Measurements from ENCODE around the gene FSCB.
"Not testable (repeated sequence)": the region's sequence is repeated elsewhere in the genome, so short reads cannot be mapped to it uniquely, and the experiment has no call there.

Gene FSCB, protein sequence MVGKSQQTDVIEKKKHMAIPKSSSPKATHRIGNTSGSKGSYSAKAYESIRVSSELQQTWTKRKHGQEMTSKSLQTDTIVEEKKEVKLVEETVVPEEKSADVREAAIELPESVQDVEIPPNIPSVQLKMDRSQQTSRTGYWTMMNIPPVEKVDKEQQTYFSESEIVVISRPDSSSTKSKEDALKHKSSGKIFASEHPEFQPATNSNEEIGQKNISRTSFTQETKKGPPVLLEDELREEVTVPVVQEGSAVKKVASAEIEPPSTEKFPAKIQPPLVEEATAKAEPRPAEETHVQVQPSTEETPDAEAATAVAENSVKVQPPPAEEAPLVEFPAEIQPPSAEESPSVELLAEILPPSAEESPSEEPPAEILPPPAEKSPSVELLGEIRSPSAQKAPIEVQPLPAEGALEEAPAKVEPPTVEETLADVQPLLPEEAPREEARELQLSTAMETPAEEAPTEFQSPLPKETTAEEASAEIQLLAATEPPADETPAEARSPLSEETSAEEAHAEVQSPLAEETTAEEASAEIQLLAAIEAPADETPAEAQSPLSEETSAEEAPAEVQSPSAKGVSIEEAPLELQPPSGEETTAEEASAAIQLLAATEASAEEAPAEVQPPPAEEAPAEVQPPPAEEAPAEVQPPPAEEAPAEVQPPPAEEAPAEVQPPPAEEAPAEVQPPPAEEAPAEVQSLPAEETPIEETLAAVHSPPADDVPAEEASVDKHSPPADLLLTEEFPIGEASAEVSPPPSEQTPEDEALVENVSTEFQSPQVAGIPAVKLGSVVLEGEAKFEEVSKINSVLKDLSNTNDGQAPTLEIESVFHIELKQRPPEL

DNA sequence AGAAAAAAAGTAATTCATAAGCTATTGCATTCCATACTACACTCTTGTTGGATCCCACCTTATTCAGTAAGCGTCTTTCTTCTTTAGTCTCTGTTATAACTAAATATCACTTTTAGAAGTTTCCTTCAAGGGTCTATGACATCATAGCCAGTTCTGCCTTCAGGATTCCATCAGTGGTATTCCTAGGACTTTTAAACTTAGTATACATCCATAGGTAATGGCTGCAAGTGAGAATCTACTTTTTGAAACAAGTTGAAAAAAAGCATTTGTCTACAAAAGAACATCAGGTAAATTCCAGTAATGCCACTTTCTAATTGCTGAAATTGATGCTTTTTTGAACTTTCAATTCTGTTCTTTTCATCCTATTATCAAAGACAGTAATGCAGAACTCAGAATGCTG is at the start of gene FSCB:
FSCB (minus strand) TSS at position 101 of the 400 bp plus-strand sequence. CDS start 296 bp downstream, outside the sequence.
- no peak for DNase-seq (ENCODE audit: low spot score)

DNA sequence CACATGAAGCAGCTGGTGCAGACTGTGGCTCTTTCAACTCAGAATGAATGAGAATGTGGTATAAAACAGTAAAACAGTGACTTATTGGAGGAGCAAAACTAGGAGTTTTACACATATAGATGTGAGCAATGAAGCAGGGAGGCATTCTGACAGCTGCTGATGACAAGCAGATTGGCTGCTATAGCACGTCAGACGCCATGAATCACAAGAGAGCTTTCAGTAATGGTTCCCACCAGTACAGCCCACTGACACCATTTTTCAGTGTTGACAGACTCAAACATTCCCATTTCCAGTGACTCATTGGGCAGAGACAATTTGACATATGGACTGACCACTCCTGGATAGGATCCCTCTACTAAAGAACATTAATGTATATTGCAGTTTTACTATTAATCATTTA is 24.6 kb upstream of the FSCB start:
- no peak for DNase-seq (ENCODE audit: low spot score)

DNA sequence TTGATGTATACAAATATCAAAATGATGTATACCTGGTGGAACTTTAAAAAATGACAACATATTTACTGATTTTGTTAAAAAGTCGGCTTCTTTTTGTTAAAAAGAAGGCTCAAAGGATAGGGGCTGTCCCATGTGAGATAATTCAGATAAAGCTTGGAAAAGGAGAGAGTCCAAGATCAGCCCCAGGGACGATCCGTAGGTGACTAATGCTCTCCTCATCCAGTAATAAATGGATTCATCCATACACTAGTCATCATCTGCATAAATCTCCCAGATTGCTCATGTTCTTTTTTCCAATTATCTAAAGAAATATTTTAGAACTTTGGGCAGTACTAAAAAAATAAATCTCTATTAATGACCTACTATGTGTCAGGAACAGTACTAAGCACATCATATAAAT is 23.4 kb upstream of the FSCB start:
- no peak for DNase-seq (ENCODE audit: low spot score)

DNA sequence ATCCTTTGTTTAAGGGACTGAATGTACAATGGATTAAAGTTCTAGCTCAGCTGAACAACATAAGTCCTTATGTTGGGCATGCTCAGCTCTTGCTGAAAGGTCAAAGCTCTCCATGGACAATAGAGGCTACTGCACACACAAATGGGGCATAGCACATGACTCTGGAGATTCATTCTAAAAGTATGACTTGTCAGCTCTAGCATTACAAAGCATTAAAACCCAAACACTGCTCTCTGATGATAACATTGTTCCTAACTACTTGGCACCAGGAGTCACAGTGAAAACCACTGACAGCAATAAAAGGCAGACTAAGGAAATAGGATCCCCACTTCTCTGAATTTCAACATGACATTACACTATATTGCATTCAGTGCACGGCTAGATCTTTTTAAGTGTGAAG is 21.9 kb upstream of the FSCB start:
- DNase-seq (ENCODE audit: low spot score): peak; percentile 51

DNA sequence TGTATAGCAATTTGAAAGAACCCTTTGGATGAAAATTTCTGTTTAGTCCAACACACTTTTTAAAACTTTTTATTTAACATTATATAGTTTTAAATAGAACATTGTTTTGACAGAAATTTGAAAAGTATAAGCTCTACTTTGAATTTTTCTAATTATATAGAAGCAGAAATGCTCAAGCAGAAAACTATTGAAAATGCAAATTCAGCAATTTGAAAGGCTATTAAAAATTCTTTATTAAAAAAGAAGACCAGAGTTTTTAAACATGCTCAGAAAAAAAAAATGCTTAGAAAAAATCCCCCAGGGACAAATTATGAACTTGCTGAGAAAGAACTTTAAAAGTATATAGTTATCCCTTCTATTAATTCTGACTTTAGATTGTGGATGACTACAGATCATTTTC is 21.1 kb upstream of the FSCB start:
- DNase-seq (ENCODE audit: low spot score): no peak

DNA sequence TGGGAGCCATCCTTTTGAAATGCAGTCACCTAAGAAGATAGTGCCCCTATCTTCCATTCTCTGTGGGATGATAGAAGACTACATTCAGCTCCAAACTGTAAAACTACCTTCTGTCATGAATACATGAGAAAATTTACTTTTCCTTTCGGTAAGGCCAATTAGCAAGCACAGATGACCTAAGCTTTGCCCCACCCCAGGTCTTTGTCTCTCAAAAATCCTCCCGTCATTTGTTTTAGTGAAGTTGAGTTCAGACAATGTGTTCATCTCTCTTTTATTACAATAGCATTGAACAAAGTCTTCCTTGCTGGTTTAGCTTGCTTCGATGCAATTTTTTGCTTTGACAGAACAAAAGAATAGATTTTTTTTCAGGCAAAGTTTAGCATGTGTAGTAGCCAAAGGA is 18.2 kb upstream of the FSCB start:
- no peak for DNase-seq (ENCODE audit: low spot score)

DNA sequence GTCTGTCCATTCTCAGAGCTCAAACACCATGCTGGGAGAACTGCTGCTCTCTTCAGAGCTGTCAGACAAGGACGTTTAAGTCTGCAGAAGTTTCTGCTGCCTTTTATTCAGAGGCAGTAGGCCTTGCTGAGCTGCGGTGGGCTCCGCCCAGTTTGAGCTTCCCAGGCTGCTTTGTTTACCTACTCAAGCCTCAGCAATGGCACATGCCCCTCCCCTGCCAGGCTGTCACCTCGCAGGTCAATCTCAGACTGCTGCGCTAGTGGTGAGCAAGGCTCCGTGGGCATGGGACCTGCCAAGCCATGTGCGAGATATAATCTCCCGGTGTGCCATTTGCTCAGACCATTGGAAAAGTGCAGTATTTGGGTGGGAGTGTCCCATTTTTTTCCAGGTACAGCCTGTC is 8.6 kb upstream of the FSCB start:
- not testable (repeated sequence) for DNase-seq (ENCODE audit: low spot score)

DNA sequence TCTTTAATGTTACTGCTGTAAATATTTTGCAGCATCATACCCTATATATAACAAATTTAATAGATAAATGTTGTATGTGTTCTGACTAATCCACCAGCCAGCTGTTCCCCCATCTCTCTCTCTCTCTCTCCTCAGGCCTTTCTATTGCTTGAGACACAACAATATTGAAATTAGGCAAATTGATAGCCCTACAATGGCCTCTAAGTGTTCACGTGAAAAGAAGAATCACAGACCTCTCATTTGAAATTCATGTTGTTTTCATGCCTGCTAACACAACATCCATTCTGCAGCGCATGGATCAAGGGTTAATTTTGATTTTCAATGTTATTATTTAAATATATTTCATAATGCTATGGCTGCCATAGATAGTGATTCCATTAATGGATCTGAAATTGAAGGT is 1.8 kb upstream of the FSCB start:
- no peak for DNase-seq (ENCODE audit: low spot score)

DNA sequence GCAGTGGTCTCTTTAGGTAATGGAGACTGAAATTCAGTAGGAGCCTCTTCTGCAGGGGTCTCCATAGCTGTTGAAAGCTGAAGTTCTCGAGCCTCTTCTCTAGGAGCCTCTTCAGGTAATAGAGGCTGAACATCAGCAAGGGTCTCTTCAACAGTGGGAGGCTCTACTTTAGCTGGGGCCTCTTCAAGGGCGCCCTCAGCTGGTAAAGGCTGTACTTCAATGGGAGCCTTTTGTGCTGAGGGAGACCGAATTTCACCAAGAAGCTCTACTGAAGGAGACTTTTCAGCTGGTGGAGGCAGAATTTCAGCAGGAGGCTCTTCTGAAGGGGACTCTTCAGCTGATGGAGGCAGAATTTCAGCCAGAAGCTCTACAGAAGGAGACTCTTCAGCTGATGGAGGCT is 1.5 kb downstream of the FSCB start:
- no peak for DNase-seq (ENCODE audit: low spot score)

DNA sequence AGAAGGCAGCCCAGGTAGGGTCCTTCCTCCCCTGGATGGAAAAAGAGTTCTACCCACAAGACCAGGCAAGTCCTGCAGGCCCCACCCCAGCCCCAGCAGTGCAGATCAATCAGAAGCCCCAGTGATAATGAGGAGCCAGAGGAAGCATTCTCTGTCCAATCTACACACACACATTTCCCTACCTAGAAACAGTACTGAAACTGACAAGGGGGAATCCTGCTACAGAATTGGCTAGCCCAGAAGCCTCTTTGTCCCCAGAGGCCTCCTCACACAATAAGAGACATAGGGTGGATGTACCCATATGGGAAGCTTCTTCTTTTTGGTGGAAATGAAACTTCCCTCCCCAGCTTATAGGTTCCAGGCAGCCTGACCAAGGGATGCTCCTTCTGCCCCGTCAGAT is 9.9 kb downstream of the FSCB start:
- DNase-seq (ENCODE audit: low spot score): no peak

DNA sequence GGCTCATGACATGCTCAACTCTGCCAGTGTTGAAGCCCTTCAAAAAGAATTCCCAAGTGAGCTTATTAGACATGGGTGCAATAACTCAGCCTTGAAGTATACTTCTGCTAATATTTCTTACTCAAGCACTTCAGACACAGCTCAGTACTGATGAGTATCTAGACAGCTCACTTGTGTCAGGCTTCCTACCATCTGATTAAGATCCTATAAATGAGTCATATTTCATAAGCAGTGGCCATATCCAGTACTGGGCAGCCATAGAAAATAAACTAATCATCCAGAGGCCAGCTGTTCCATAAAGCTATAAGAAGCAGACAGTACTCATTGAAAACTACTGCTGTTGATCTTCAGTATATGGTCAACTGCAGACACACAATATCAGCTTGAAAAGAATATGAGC is 12.9 kb downstream of the FSCB start:
- no peak for DNase-seq (ENCODE audit: low spot score)

DNA sequence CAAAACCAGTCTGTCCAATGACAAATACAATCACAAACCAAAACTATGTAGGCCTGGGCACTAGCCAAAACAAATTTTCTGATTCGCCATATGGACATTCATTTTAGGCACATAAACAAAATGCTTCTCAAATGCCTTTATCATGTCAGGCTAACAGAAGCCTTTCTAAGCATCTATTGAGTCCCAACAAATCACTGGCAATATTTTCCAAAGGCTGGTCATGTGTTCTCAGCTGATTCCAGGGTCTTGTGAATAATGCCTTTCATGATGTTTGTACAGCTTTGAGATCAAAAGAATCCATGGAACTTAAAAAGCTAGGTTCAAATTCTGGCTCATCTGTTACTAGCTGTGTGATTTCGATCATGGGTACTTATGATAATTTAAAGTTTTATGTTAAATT is 16.1 kb downstream of the FSCB start:
- no peak for DNase-seq (ENCODE audit: low spot score)

DNA sequence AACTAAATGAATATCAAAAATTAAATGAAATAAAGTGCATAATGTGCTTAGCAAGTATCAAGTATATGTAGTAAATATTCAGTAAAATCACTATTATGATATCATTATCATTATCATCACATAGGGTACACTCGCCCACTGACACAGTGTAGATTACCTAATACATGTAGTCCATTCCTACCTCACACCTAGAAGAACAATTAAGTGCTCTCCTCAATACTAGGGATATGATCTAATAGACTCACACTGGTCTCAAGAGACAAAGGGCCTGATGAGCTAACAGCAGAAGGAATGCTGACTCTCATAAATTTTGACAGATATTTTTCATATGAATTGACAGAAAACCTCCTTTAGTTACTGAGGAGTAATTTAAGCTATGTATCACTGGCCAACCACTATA is 29.1 kb downstream of the FSCB start:
- no peak for DNase-seq (ENCODE audit: low spot score)

DNA sequence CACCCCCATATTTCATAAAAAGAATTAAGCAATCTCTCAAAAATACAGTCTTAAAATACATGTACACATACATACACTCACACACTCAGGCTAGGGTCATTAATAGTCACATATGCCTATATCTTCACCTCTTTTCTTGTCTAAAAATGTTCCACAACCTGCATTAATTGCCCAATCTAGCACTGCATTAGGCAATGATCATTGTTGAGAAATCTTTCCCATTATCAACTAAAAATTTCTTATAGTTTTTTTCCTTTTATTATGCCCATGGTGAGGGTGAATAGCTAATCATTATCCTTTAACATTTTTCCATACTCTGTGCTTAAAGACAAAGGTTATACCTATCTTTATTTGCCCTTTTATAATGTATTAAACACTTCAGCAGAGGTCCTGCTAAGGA is 38.3 kb downstream of the FSCB start:
- DNase-seq (ENCODE audit: low spot score): no peak

DNA sequence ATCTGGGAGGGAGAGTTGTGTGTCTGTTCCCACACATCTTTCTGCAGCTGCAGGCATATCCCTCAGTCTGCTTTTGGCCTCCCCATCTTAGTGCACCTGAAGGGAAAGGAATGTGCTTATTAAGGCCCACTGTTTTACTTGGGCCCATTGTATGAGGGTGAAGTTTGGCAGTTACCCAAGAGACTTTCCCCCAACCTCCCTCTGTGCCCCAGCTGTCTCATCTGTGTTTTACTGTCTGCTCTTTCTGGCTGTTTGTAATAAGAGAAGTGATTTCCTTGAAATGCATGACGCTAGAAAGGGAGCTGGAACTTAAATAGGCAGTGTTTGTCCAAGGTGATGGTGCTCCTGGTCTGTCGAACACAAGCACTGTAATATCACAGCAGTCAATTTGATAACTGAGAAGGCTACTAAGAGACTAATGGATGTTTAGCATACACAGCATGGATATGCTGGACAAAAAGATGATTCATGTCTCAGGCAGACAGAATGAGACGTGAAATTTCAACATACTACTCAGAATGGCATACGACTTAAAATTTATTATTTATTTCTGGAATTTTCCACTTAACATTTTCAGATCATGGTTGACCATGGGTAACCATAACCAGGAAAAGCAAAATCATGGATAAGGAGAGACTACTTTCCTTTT is 43.6 kb downstream of the FSCB start:
- DNase-seq (ENCODE audit: low spot score): no peak

DNA sequence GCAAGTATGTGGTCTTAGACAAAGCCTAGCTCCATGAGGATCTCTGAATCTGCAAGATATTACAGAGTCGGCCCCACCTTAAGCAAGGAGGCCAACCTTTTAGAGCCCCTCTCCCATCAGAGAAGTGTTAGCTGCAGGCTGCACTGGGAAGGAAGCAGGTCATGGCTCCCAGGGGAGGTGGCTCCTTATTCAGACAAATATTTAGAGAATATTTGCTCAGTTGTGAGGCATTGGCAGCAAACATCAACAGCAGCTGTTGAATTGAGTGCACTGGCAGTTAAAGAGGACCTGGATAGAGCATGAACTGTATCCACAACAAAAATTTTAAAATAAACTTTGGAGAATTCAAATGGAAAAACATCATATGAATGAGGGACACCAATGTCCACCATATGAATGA is 44.7 kb downstream of the FSCB start:
- no peak for DNase-seq (ENCODE audit: low spot score)

DNA sequence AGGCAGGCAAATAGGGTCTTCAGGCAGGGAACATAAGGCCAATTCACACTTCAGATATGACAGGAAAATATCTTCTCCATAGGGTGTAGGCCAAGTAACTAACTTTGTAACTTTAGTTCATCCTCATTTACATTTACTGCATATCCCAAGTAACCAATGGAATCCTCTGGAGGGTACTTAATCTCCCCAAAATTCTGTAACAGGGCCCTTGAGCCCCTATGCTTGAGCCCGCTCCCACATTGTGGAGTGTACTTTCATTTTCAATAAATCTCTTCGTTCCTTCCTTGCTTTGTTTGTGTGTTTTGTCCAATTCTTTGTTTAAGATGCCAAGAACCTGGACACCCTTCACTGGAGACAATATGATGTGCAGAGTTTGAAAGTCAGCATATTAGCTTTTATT is 45.3 kb downstream of the FSCB start:
- DNase-seq (ENCODE audit: low spot score): no peak
